Ishikawa (cell line): ENCODE measurements around the gene LTB4R2.

Experiments used
- EP300 ChIP-seq: IDR thresholded peaks from 2 replicates; pipeline ENCODE4 v1.6.1; 2012; ENCODE audit warnings: borderline replicate concordance
- RAD21 ChIP-seq: IDR thresholded peaks from 2 replicates; pipeline ENCODE4 v1.6.1; 2012; ENCODE audit warnings: low read depth
- TCF12 ChIP-seq: IDR thresholded peaks from 2 replicates; pipeline ENCODE4 v1.6.1; 2012; ENCODE audit warnings: low read depth
- TEAD4 ChIP-seq: IDR thresholded peaks from 2 replicates; pipeline ENCODE4 v1.6.1; 2012
- TF ChIP-seq, protein P1 (sequence below): IDR thresholded peaks from 2 replicates; pipeline ENCODE4 v1.6.1; 2012; ENCODE audit warnings: low read depth, mild to moderate bottlenecking

- TF ChIP-seq TEAD4 (no peak), RAD21 (no peak), EP300 (no peak), TCF12 (no peak)
- TF ChIP-seq, protein P1, sequence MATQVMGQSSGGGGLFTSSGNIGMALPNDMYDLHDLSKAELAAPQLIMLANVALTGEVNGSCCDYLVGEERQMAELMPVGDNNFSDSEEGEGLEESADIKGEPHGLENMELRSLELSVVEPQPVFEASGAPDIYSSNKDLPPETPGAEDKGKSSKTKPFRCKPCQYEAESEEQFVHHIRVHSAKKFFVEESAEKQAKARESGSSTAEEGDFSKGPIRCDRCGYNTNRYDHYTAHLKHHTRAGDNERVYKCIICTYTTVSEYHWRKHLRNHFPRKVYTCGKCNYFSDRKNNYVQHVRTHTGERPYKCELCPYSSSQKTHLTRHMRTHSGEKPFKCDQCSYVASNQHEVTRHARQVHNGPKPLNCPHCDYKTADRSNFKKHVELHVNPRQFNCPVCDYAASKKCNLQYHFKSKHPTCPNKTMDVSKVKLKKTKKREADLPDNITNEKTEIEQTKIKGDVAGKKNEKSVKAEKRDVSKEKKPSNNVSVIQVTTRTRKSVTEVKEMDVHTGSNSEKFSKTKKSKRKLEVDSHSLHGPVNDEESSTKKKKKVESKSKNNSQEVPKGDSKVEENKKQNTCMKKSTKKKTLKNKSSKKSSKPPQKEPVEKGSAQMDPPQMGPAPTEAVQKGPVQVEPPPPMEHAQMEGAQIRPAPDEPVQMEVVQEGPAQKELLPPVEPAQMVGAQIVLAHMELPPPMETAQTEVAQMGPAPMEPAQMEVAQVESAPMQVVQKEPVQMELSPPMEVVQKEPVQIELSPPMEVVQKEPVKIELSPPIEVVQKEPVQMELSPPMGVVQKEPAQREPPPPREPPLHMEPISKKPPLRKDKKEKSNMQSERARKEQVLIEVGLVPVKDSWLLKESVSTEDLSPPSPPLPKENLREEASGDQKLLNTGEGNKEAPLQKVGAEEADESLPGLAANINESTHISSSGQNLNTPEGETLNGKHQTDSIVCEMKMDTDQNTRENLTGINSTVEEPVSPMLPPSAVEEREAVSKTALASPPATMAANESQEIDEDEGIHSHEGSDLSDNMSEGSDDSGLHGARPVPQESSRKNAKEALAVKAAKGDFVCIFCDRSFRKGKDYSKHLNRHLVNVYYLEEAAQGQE, result no peak
These were observed 38.1 kb upstream of the LTB4R2 start for GRCh38 chr14:24271834-24272263.
